GM19025 (cell line): Measurements from ENCODE around the gene TRAK1.

ENCODE experiments used
- ATAC-seq: cut with Tn5 transposase; IDR thresholded peaks from one replicate; pipeline ENCODE4 v1.9.1; 2021; ENCODE audit warnings: mild to moderate bottlenecking, low read depth, moderate library complexity; ENCODE audit not compliant: unreplicated experiment

TRAK1 gene

GRCh38 chr3:42228796-42229195 lies 137.6 kb downstream of the TRAK1 start:
- no peak for ATAC-seq

- no peak for ATAC-seq
Measured at GRCh38 chr3:42229266-42229941, 138.2 kb downstream of the TRAK1 start.

- no peak for ATAC-seq
Measured at GRCh38 chr3:42229942-42230688, 139.0 kb downstream of the TRAK1 start.

GRCh38 chr3:42230860-42231259 lies 139.7 kb downstream of the TRAK1 start:
- ATAC-seq: no peak

GRCh38 chr3:42235532-42235931 lies 144.4 kb downstream of the TRAK1 start:
- ATAC-seq: no peak

GRCh38 chr3:42236611-42237010 lies 145.5 kb downstream of the TRAK1 start:
- ATAC-seq: no peak

- ATAC-seq: no peak
Measured at GRCh38 chr3:42246091-42246490, 154.9 kb downstream of the TRAK1 start.

- ATAC-seq: no peak
Measured at GRCh38 chr3:42247576-42248027, 156.4 kb downstream of the TRAK1 start.

- no peak for ATAC-seq
Measured at GRCh38 chr3:42250761-42251160, 159.6 kb downstream of the TRAK1 start.

- no peak for ATAC-seq
Measured at GRCh38 chr3:42254566-42254965, 163.4 kb downstream of the TRAK1 start.

- no peak for ATAC-seq
Measured at GRCh38 chr3:42256135-42256819, 165.1 kb downstream of the TRAK1 start.

GRCh38 chr3:42257007-42257406 lies 165.8 kb downstream of the TRAK1 start:
- ATAC-seq: no peak

GRCh38 chr3:42262525-42262924 lies 171.4 kb downstream of the TRAK1 start:
- no peak for ATAC-seq

- no peak for ATAC-seq
Measured at GRCh38 chr3:42263354-42264346, 172.5 kb downstream of the TRAK1 start.

- ATAC-seq: no peak
Measured at GRCh38 chr3:42264399-42265058, 173.4 kb downstream of the TRAK1 start.

GRCh38 chr3:42265059-42265991 lies 174.2 kb downstream of the TRAK1 start:
- no peak for ATAC-seq

GRCh38 chr3:42266085-42266484 lies 174.9 kb downstream of the TRAK1 start, which contains the start of gene CCK:
Gene CCK, minus strand, starts transcription at chr3:42266185. Its CDS starts 2,555 bp downstream, at chr3:42263630.
- no peak for ATAC-seq

- ATAC-seq: no peak
Measured at GRCh38 chr3:42267878-42268277, 176.7 kb downstream of the TRAK1 start.

- no peak for ATAC-seq
Measured at GRCh38 chr3:42269647-42270046, 178.5 kb downstream of the TRAK1 start.
